Activated CD4-positive, alpha-beta T cell treated with anti-CD3 and anti-CD28 coated beads, Interleukin-2, amount 50 U/mL, for 24 hours (primary cell): Measurements from ENCODE around the gene SIDT1.
"Not testable (repeated sequence)": the region's sequence is repeated elsewhere in the genome, so short reads cannot be mapped to it uniquely, and the experiment has no call there.

ENCODE experiments used
- DNase-seq, 2 donors: peaks; one replicate each; pipeline ENCODE4 v3.0.0-alpha.2; 2020; ENCODE audit warnings: low read depth in 1 of 2, low spot score in 1 of 2

Gene SIDT1

GRCh38 chr3:113631573-113631972 is 99.2 kb downstream of the SIDT1 start:
- no peak for DNase-seq

- no peak for DNase-seq
These were observed 102.6 kb downstream of the SIDT1 start for GRCh38 chr3:113634782-113635474.

- DNase-seq: not testable (repeated sequence)
These were observed 103.7 kb downstream of the SIDT1 start for GRCh38 chr3:113636034-113636433.

GRCh38 chr3:113637756-113638155 is 105.4 kb downstream of the SIDT1 start:
- DNase-seq: no peak

- no peak for DNase-seq
These were observed 106.6 kb downstream of the SIDT1 start for GRCh38 chr3:113638910-113639309.

GRCh38 chr3:113643583-113643982 is 111.2 kb downstream of the SIDT1 start:
- no peak for DNase-seq

GRCh38 chr3:113648524-113648923 is 116.2 kb downstream of the SIDT1 start:
- DNase-seq: no peak

GRCh38 chr3:113649174-113649845 is 117.0 kb downstream of the SIDT1 start:
- DNase-seq: no peak

- no peak for DNase-seq
These were observed 122.0 kb downstream of the SIDT1 start for GRCh38 chr3:113654310-113654709.

GRCh38 chr3:113654851-113655250 is 122.5 kb downstream of the SIDT1 start:
- no peak for DNase-seq

GRCh38 chr3:113658107-113658506 is 125.8 kb downstream of the SIDT1 start:
- DNase-seq: no peak

- DNase-seq: no peak
These were observed 126.8 kb downstream of the SIDT1 start for GRCh38 chr3:113659101-113659541.

GRCh38 chr3:113659996-113660395 is 127.6 kb downstream of the SIDT1 start:
- no peak for DNase-seq

- no peak for DNase-seq
These were observed 128.1 kb downstream of the SIDT1 start for GRCh38 chr3:113660458-113660857.

- DNase-seq: no peak
These were observed 128.5 kb downstream of the SIDT1 start for GRCh38 chr3:113660896-113661295.

GRCh38 chr3:113662824-113663223 is 130.5 kb downstream of the SIDT1 start:
- no peak for DNase-seq

- DNase-seq: no peak
These were observed 131.0 kb downstream of the SIDT1 start for GRCh38 chr3:113663324-113663750.

GRCh38 chr3:113663761-113664160 is 131.4 kb downstream of the SIDT1 start:
- no peak for DNase-seq

GRCh38 chr3:113664523-113665094 is 132.3 kb downstream of the SIDT1 start:
- no peak for DNase-seq

- DNase-seq: no peak
These were observed 135.7 kb downstream of the SIDT1 start for GRCh38 chr3:113668015-113668414.

- DNase-seq: no peak
These were observed 141.2 kb downstream of the SIDT1 start for GRCh38 chr3:113673593-113673992.

GRCh38 chr3:113676261-113676660 is 143.9 kb downstream of the SIDT1 start:
- DNase-seq: no peak
